Measurements from ENCODE around the gene MSL3B.

MSL3B gene

GRCh38 chr2:233835230-233836186, 32.7 kb downstream of the MSL3B start:
- no peak for DNase-seq (ENCODE audit: low read depth in 2 of 3, low spot score in 1 of 3)

GRCh38 chr2:233833345-233833744, 34.8 kb downstream of the MSL3B start:
- no peak for DNase-seq (ENCODE audit: low read depth in 2 of 3, low spot score in 1 of 3)

GRCh38 chr2:233832869-233833311, 35.3 kb downstream of the MSL3B start:
- no peak for DNase-seq (ENCODE audit: low read depth in 2 of 3, low spot score in 1 of 3)

- no peak for DNase-seq (ENCODE audit: low read depth in 2 of 3, low spot score in 1 of 3)
Measured at GRCh38 chr2:233832414-233832813, 35.8 kb downstream of the MSL3B start.

- DNase-seq (ENCODE audit: low read depth in 2 of 3, low spot score in 1 of 3): no peak
Measured at GRCh38 chr2:233831861-233832260, 36.3 kb downstream of the MSL3B start.

GRCh38 chr2:233831011-233831721, 37.0 kb downstream of the MSL3B start:
- DNase-seq (ENCODE audit: low read depth in 2 of 3, low spot score in 1 of 3): no peak

GRCh38 chr2:233830111-233830802, 37.9 kb downstream of the MSL3B start:
- no peak for DNase-seq (ENCODE audit: low read depth in 2 of 3, low spot score in 1 of 3)

GRCh38 chr2:233829193-233830110, 38.7 kb downstream of the MSL3B start:
- no peak for DNase-seq (ENCODE audit: low read depth in 2 of 3, low spot score in 1 of 3)

GRCh38 chr2:233828546-233829192, 39.5 kb downstream of the MSL3B start:
- DNase-seq (ENCODE audit: low read depth in 2 of 3, low spot score in 1 of 3): no peak

- no peak for DNase-seq (ENCODE audit: low read depth in 2 of 3, low spot score in 1 of 3)
Measured at GRCh38 chr2:233824373-233824772, 43.8 kb downstream of the MSL3B start.

GRCh38 chr2:233823731-233824121, 44.5 kb downstream of the MSL3B start:
- DNase-seq (ENCODE audit: low read depth in 2 of 3, low spot score in 1 of 3): no peak

- no peak for DNase-seq (ENCODE audit: low read depth in 2 of 3, low spot score in 1 of 3)
Measured at GRCh38 chr2:233822781-233823730, 45.1 kb downstream of the MSL3B start.

GRCh38 chr2:233822101-233822771, 46.0 kb downstream of the MSL3B start:
- DNase-seq (ENCODE audit: low read depth in 2 of 3, low spot score in 1 of 3): no peak

GRCh38 chr2:233821709-233822100, 46.5 kb downstream of the MSL3B start:
- no peak for DNase-seq (ENCODE audit: low read depth in 2 of 3, low spot score in 1 of 3)

GRCh38 chr2:233821196-233821595, 47.0 kb downstream of the MSL3B start:
- DNase-seq (ENCODE audit: low read depth in 2 of 3, low spot score in 1 of 3): no peak

GRCh38 chr2:233820774-233821105, 47.4 kb downstream of the MSL3B start:
- DNase-seq (ENCODE audit: low read depth in 2 of 3, low spot score in 1 of 3): no peak

GRCh38 chr2:233819884-233820773, 48.1 kb downstream of the MSL3B start:
- no peak for DNase-seq (ENCODE audit: low read depth in 2 of 3, low spot score in 1 of 3)

All from stimulated activated CD4-positive, alpha-beta T cell treated with anti-CD3 and anti-CD28 coated beads, Interleukin-12 subunit alpha, Interleukin-12 subunit beta, amount 100 ng/mL, for 48 hours (primary cell).